ENCODE data around the gene MAPT.

DNA sequence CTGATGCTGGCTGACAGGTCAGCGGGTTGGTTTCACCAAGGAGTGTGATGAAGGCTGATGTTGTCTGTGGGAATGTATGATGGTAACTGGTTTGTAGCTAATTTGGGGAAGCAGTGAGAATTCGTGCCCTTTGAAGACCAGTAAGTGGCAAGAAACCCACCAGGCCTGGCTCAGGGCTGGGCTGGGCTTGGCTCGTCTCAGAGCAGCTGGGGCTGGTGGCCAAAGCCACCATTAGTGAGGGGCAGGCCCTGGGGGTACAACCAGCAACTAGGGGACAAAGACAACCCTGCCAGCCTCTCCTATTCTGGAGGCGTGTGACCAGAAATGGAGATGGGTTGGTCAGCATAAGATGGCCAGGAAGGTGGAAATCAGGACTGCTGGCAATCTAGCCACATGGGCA is 91.7 kb downstream of the MAPT start:
- TF ChIP-seq, protein P1, sequence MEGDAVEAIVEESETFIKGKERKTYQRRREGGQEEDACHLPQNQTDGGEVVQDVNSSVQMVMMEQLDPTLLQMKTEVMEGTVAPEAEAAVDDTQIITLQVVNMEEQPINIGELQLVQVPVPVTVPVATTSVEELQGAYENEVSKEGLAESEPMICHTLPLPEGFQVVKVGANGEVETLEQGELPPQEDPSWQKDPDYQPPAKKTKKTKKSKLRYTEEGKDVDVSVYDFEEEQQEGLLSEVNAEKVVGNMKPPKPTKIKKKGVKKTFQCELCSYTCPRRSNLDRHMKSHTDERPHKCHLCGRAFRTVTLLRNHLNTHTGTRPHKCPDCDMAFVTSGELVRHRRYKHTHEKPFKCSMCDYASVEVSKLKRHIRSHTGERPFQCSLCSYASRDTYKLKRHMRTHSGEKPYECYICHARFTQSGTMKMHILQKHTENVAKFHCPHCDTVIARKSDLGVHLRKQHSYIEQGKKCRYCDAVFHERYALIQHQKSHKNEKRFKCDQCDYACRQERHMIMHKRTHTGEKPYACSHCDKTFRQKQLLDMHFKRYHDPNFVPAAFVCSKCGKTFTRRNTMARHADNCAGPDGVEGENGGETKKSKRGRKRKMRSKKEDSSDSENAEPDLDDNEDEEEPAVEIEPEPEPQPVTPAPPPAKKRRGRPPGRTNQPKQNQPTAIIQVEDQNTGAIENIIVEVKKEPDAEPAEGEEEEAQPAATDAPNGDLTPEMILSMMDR (IDR thresholded peaks at IDR 0.05; ENCODE audit: borderline replicate concordance, extremely low read depth, low read length, poor library complexity, severe bottlenecking), result no peak
- no peak for TF ChIP-seq EZH2 (IDR thresholded peaks at IDR 0.05; ENCODE audit: borderline replicate concordance, low read depth, low read length, severe bottlenecking)
